Glomerular endothelial cell (primary cell): ENCODE data around the gene RBM47. TPM values are rescaled to one million over a fixed set of nuclear protein-coding genes. Genes with fewer than 3 reads are reported as not detected.
"Not testable (repeated sequence)": the region's sequence is repeated elsewhere in the genome, so short reads cannot be mapped to it uniquely, and the experiment has no call there.

ENCODE experiments used
- DNase-seq: peaks from one replicate; pipeline ENCODE4 v3.0.0-alpha.2; 2011; ENCODE audit warnings: low read depth, low spot score; ENCODE audit errors: extremely low read depth
- total RNA-seq: library from RNA; depleted of rRNA; stranded (reverse); fragments of >200 nt; gene quantifications from 2 replicates; pipeline ENCODE4 v1.2.3, GENCODE V29; 2015

Gene RBM47
- total RNA-seq, 1 donor from 2014 or later = 2.0 TPM

GRCh38 chr4:40570348-40571077, 59.2 kb downstream of the RBM47 start:
- DNase-seq = no peak

GRCh38 chr4:40564815-40565483, 64.7 kb downstream of the RBM47 start:
- DNase-seq = no peak

- no peak for DNase-seq
Observed at GRCh38 chr4:40564004-40564403, 65.7 kb downstream of the RBM47 start.

- DNase-seq = no peak
Observed at GRCh38 chr4:40563401-40563800, 66.3 kb downstream of the RBM47 start.

GRCh38 chr4:40562681-40563080, 67.0 kb downstream of the RBM47 start:
- DNase-seq = no peak

- DNase-seq = no peak
Observed at GRCh38 chr4:40562208-40562607, 67.5 kb downstream of the RBM47 start.

- not testable (repeated sequence) for DNase-seq
Observed at GRCh38 chr4:40561543-40562177, 68.0 kb downstream of the RBM47 start.

GRCh38 chr4:40559585-40560465, 69.8 kb downstream of the RBM47 start:
- DNase-seq = no peak

GRCh38 chr4:40557736-40558135, 71.9 kb downstream of the RBM47 start:
- no peak for DNase-seq

GRCh38 chr4:40555176-40555900, 74.3 kb downstream of the RBM47 start:
- no peak for DNase-seq

GRCh38 chr4:40554641-40555040, 75.0 kb downstream of the RBM47 start:
- not testable (repeated sequence) for DNase-seq

GRCh38 chr4:40553995-40554394, 75.7 kb downstream of the RBM47 start:
- DNase-seq = no peak

GRCh38 chr4:40552536-40552935, 77.1 kb downstream of the RBM47 start:
- DNase-seq = no peak

- not testable (repeated sequence) for DNase-seq
Observed at GRCh38 chr4:40551568-40552136, 78.0 kb downstream of the RBM47 start.

- DNase-seq = no peak
Observed at GRCh38 chr4:40550948-40551462, 78.7 kb downstream of the RBM47 start.

- no peak for DNase-seq
Observed at GRCh38 chr4:40550196-40550595, 79.5 kb downstream of the RBM47 start.

GRCh38 chr4:40548256-40548655, 81.4 kb downstream of the RBM47 start:
- DNase-seq = no peak

- no peak for DNase-seq
Observed at GRCh38 chr4:40547789-40548132, 81.9 kb downstream of the RBM47 start.

- no peak for DNase-seq
Observed at GRCh38 chr4:40546969-40547788, 82.5 kb downstream of the RBM47 start.
